Inferior parietal cortex (tissue), 1 donor: ENCODE data around the gene RRP8.

Experiments used
- DNase-seq: peaks from one replicate; pipeline ENCODE4 v3.0.0-alpha.2; 2016; ENCODE audit errors: extremely low spot score

Gene RRP8

DNA sequence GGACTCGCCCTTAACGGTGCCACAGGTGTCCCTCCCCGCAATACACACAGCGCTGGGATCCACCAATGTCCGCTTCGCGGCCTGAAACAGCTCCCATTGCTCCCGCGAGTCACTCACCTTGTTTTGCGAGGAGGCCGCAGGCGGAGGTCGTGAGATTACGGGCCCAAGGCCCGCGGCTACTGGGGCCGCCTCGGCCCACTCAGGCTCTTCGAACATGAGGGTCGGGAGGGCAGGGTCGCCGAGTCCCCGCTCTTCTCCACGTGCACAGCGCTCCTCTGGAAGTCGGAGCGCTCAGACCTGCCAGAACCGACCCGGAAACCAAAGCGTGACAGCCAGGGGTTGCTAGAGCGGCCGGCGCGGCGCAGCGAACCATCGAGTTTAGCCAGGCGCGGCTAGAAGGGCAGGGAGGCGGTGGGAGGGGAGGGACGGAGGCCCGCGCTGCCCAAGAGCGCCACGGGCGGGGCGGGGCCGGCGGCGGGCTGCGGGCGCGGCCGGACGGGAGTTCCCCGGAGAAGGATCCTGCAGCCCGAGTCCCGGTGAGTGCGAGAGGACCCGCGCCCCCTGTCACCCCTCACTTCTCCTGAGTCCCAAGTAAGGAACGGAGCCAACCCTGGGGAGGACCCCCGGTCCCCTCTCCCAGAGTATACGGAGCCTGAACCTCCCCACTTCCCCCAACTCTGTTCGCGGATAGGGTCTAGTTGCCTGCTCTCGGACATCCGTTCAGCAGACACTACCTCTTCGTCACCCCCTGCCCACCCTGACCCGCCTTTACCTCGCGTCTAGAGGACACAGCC is at the start of gene RRP8, which contains the start of gene ILK:
TSS of gene RRP8 (minus strand) at position 330 of the 794 bp plus-strand sequence. CDS start at position 216, 114 bp downstream.
TSS of gene ILK (plus strand) at position 488 of the 794 bp plus-strand sequence. CDS start 498 bp downstream, outside the sequence.
- DNase-seq: peak; percentile 85

DNA sequence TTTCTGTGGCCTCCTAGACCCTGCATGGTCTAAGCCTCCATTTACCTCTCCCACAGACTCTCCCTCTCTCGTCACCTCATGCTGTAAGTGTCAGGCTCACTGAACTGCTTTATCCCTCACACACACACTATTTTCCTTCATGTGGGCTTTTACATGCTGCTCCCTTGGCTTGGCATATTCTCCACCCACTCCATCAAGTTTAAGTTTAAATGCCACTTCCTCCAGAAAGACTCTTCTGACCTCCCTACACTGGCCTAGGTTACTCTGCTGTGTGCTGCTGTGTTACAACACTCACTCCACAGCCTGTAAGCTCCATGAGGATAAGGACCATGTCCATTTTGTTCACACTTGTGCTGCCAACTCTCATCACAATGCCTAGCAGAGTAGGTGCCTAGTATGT is 49.7 kb upstream of the RRP8 start:
- DNase-seq: no peak

DNA sequence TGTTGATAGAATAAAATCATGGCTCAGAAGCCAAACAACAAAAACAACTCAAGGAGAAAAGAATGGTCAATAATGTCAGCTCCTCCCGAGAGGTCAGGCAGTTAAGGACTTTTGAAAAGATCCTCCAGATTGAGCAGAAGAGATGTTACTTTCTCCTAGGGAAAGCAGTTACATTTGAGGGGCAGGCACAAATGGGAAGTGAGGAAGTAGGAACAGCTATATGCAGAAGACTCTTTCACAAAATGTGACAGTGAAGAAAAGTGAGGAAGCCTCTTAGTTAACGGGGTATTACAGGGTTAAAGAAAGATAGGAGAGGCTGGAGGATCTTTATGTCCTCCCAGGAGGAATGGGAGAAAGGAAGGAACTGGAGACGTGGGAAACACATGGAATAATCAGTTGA is 48.8 kb upstream of the RRP8 start:
- no peak for DNase-seq

DNA sequence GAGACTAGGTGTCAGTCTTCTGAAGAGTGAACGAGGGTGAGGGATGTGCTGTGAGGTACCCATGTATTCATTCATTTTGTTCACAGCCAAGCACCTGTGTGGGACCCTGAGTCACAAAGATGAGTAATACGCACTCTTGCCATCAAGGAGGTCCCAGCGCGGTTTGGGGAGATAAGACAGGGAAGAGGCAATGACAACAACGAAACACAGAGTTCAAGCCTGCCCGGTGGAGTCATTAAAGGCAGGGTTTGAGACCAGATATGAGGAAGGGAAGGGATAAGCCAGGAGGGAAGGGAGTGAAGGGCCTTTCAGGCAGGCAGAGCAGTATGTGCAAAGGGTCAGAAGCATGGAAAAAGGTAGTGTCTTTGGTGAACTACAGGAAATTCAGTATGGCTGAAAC is 47.6 kb upstream of the RRP8 start:
- no peak for DNase-seq

DNA sequence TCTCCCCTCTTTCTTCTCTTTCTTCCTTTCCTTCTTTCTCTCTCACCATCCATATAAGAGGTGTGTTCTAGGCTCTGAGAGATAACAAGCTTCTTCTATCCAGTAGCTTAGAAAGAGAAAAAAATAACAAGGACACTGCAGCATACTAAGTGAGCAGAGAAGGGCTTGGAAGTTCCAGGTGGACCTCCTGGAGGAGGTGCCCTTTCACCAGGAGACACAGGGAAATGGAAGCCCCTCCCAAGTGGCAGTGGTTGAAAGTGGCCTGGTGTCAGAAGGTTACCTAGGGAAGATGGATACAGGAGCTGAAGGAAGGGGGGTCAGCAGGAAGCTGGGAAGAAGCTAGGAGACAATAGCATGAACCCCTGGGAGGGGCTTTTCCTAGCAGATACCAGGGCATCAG is 46.7 kb upstream of the RRP8 start:
- DNase-seq: no peak

DNA sequence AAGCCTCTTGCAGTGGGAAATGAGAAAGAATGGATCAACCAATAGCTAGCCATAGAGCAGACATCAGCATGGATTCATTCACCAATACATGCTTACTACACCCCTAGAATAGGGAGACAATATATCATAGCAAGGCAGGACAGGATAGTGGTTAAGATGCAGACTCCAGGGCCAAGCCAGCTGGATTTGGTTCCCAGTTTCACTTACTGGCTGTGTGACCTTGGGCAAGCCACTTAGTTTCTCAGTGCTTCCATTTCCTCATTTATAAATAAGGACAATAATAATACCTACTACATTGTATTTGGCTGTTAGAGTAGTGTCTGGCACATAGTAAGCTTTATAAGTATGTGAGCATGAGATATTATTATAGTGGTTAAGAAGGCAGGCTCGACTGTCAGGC is 45.1 kb upstream of the RRP8 start:
- DNase-seq: no peak

DNA sequence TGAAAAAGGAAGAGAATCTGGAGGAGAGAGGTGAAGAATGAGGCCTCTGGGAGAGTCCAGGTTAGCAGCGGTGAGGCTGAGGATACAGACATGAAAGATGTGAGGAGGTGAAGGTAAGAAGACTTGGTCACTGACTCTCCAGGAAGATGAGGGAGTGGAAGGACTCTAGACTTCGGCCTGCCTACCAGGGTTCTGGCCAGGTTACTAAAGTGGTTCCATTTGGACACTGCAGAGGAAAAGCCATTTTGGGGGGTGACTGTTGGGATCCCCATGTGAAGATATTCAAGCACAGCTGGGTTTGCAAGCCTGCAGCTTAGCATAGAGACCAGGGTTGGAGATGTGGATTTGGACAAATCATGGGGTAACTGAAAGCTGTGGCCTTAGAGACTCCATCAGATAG is 44.4 kb upstream of the RRP8 start:
- DNase-seq: no peak

DNA sequence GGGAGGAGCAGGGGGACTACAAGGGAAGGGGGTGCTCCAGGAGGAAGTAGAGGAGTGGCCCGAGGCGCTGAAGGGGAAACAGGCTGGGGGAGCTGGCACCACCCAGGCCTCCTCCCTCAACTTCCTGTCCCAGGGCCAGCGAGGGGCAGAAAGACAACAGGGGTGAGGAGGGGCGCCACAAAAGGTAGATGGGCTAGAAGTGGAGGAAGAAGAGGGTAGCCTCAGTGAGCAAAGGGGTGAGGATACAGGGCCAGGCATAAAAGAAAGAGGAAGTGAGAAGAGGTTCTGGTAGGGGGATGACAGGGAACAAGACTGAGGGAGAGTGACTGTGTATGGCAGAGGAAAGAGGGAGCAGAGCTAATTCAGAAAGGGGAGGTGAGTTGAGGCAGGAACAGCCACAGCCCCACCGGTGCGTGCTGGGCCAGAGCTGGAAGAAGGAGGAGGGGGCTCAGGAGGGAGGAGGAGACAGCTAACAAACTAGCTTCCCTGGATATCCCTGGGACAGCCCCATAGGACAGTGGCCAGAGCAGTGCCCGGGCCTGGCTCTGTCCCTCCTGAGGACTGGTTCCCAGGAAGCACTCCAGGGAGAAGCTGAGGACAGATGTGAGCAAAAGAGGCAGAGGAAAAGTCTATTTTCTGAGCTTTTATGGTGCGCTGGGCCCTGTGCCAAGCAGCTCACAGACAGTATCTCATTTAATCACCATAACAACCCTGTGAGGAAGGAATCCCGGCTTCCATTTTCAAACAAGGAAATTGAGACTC is 43.7 kb upstream of the RRP8 start:
- DNase-seq: no peak

DNA sequence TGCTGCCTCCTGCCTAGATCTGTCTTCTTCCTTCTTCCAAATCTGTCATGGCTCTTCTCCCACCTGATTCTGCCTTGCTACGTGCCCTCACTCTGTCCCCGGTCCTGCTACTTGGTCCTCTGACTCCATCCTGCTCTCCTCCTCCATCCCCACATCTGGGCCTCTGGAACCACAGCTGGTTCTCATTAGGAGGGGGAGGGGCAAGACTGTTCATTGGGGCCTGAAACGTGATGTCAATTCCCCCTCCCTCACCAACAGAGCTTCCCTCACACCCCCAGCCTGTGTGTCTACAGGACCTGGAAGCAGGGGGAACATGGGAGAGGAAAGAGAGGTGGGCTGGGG is 43.1 kb upstream of the RRP8 start:
- no peak for DNase-seq

DNA sequence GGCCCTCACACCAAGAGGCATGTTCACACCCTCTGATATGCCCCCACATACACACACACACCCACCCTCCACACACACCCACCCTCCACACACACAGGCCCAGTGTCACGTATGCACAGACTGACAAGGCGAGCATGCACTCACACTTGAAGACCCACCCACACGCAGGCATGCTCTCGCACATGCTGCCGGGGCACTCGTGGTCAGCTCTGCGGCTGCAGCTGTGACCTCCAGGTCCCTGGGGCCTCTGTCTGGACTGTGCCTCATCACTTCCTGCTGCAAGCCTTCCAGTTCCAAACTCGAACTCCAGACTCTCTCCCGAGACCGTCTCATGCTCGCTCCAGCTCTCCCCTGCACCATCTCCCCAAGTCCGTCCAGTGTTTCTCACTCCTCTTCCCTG is 42.7 kb upstream of the RRP8 start:
- no peak for DNase-seq

DNA sequence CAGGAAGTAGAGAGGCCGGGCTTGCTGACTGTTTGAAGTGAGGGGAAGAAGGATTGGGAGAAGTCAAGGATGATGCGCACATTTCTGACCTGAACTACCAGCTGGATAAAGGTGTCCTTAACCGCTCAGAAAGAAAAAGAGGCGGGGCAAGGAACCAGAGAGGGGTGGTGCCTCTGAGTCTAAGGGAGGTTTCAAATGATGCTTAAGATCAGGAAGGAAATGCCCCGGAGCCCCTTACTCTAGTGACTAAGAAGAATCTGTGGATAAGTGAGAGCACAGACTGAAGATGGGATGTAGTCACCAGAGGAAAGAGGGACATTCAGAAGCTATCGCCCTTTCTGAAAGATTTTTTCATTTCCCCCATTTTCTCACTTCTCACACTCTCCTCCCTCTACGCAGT is 39.5 kb upstream of the RRP8 start:
- no peak for DNase-seq

DNA sequence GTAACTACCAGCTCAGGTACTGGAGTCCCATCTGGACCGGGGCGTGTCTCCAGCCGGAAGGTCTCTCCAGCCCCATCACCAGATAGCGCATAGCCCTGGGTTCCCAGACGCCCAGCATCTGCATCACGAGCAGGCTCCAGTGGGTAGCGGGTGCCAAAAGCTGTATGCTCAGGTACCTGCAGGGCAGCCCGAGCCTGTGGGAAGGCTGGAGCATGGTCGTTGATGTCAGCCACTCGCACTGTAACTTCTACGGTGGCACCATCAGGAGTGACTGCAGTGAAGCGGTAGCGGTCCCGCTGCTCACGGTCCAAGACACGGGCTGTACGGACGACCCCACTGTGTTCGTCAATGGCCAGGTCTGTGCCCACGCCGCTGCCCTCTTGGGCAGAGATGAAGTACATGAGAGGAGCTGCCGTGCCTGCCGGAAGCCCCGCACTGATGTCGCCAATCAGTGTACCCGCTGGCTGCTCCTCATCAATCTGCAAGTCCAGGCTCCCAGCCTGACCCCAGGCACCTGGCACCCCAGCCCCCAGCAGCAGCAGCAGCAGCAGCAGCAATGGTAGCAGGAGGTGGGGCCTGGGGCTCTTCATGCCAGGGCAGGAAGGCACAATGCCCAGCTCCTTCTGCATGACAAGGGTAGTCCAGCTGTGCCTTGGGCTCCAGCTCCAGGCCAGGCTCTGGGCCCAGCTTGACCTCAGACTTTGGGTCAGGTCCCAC is 37.7 kb upstream of the RRP8 start:
- no peak for DNase-seq

DNA sequence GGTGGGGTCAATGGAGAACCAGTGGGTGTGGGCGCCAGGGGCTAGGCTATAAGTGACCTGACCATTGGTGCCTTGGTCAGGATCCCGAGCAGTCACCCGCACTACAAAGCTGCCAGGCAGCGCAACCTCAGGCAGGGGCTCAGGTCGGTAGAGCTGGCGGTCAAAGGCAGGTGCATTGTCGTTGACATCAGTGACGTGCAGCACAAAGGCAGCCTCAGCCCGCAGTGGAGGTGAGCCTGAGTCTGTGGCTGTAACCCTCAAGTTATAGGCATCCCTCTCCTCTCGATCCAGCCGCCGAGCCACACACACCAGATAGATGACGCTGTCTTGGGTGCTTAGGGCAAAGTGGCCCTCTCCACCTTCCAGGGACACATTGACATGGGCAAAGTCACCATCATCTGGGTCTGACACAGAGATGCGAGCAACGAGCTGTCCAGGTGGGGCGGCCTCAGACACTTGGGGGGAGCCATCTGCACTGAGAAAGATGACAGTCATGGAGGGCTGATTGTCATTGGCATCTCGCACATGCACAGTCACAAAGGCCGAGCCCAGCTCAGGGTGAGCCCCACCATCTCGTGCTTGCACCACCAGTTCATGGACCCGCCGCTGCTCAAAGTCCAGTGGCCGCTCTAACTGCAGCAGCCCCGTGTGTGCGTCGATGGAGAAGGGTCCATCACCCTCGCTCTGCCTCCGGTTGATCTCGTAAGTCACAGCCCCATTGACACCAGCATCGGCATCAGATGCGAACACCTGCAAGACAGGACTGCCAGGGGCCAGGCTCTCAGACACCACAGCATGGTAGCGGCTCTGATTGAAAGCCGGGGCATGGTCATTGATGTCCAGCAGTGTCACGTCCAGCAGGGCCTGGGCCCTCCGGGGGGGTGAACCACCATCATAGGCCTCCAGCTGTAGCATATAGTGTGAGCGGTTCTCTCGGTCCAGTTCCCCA is 36.9 kb upstream of the RRP8 start:
- no peak for DNase-seq

DNA sequence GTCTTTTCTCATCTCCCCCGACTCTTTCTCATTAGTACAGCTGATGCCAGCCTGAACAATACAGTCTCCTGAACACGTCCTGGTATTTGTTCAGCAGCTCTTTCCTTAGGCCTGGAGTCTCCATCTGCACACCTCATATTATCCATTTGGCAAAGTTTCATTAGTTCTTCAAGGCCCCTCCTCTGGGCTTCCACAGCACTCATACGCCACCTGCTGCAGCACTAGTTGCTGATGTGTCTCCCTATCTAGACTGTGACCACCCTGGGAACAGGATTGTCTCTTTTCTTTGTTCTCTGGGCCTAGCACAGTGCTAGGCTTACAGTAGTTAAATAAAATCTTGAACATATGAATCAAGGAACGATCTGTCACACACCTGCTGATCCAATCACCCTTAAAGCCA is 35.0 kb upstream of the RRP8 start:
- DNase-seq: no peak

DNA sequence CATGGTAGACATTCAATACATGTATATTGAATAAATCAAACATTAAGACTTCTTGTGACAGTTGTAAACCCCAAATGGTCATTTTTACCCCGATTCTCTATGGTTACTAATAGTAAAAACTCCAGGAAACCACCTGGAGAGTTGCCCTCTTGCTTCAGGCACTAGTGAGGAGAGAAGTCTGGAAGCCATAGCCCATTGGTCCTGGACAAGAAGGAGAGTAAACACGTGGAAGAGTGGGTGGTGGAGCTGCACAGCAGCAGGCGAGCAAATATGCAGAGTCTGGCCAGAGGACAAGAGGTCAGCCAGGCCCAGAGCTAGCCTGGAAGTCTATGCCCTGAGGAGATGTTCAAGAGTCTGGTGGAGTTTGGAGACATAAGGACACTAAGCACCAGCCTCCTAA is 34.5 kb upstream of the RRP8 start:
- DNase-seq: no peak

DNA sequence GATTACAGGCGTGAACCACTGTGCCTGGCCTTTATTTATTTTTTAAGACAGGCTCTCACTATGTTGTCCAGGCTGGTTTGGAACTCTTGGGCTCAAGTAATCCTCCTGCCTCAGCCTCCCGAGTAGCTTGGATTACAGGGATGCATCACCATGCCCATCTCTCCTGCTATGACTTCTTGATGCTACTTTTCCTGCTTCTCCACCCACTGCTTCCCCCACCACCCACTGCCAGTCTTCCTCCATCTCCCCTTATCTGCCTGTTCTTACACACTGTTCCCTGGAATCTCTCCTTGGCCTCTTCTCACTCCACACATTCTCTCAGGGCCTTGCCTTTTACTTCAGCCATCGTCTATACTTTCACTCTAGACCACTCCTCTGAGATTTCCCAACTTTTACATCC is 33.1 kb upstream of the RRP8 start:
- no peak for DNase-seq

DNA sequence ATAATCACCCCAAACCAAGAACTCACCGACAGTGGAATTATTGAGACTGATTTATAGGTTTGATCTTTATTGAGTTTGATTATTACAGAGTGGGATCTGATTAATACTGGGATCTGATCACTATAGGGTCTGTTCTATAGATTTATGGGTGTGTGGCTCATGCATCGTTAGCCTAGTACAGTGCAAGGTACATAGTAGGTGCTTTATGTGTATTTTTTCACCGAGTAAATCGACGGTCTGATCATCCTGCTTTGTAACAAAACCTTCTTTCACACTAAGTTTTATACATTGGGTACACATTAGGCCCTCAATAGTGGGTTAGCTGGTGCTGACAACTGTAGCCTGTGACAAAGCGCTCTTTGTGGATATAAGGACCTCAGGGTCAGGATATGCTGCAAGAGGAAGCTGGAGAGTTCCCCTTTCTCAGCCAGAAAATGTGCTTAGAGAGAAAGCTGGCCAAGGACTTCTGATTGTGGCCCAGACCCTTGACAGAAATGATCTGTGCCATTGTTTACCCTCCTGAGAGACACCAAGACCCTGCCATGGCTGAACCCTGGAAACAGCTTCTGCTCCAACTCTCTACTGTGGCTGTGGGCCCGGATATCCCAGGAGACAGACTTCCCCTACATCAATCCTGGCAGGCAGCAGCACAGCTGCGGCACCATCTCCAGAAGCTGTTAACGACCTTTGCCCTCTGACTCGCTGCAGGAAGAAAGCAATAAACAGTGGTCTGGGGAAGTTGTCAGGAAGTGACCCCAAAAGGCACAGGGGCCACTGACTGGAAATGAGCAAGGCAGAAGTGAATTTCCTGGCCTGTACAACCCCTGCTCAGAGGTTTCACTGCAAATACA is 31.9 kb upstream of the RRP8 start:
- peak; percentile 55 for DNase-seq

DNA sequence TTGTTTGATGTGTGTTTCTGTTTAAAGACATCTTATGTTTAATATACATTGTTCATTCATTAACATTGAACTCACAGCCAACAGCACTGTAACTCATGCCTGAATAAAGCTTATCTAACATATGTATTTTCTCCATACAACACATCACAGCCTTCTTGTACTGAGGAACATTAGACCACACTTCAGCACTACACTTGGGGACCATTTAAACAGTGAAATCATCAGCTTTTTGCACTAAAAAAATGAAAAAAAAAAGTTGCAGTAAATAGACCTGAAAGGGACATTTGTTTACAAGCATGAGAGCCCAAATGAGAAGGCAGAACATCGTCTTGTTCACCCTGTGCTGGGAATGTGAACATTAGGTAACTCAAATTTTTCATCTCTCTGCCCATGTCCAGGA is 31.1 kb upstream of the RRP8 start:
- DNase-seq: no peak

DNA sequence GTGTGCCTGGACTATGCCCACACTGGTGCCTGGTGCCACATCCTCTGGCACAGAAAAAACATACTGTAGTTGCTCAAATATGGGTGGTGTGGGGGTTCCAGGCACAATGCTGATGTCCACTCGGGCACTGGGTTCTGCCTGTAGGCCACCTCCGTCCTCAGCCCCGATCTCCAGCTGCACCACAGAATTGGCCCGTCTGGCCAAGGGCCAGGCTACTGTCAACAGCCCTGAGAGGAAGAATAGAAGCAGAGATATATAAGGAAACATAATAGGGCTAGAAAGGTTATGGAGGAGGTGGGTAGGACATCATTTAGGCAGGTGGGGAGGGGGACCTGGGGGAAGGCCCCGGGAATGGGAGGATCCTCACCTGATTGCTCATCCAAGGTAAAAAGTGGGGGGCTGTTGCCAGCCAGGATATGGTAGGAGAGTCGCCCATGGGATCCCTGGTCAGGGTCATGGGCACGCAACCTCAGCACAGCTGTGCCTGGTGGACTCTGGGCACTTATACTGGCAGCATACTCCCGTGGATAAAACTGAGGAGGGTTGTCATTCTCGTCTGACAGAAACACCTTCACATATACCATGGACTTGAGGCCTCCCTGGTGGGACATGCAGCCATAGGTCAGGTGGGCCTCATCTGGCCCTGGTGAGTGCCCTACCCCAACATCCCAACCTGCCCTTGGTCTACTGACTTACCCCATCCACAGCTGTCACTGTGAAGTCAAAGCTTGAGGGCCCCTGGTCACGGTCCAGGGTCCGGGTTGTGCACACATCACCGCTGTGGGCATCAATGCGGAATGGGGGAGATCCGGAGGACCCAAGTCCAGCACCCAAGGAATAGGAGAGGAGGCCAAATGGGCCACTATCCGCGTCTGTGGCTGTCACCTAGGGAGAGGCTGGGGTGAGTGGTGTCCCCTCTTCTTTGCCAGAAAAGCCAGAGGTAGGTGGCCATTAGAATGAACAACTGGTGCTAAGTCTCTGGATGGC is 30.3 kb upstream of the RRP8 start:
- DNase-seq: no peak
